Gastroesophageal sphincter (tissue), 3 donors: ENCODE results near the gene RPA1.

ENCODE experiments used
- EP300 ChIP-seq: sonication (generic); formaldehyde crosslinking; IDR thresholded peaks from one replicate; pipeline ENCODE4 v1.6.1; 2017; ENCODE audit warnings: antibody characterized with exemption, mild to moderate bottlenecking
- POLR2A ChIP-seq, 2 donors: fragments of 450-650 bp; IDR thresholded peaks; one replicate each; pipeline ENCODE4 v1.6.1; 2017; ENCODE audit warnings: antibody characterized with exemption in 2 of 2, mild to moderate bottlenecking in 2 of 2, moderate library complexity in 1 of 2
- POLR2AphosphoS5 ChIP-seq: sonication (generic); formaldehyde crosslinking; IDR thresholded peaks from one replicate; pipeline ENCODE4 v1.6.1; 2017; ENCODE audit warnings: antibody characterized with exemption
- TF ChIP-seq, protein P1 (sequence below), 4 experiments: fragments of 200-600 bp in 2 of 4; fragments of 450-650 bp in 2 of 4; sonication (generic) in 1 of 4; IDR thresholded peaks; one replicate each; pipeline ENCODE4 v1.5.1; 2017 to 2019; ENCODE audit warnings: antibody characterized with exemption in 4 of 4, mild to moderate bottlenecking in 2 of 4, moderate library complexity in 2 of 4

DNA sequence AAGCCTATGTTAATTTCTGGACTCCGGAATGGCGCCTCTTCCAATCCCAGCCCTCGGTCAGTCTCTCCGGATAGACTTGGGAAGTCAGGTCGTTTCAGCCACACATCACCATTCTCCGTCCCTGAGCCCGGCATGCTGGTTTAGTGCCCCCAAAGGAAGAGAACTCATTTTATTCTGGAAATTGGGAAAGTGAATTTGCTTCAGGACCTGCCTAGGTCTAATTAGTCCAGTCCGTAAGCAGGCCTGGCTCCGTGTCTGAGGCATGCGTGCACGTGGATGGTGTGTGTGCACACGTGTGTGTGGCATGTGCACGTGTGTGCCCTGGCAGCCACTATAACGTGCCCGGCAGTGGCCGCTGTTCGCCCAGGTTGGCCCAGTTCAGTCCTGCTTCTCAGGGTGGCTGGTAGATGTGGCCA, 77.4 kb downstream of the RPA1 start:
- TF ChIP-seq POLR2A (IDR thresholded peaks at IDR 0.05): no peak
- TF ChIP-seq, protein P1, sequence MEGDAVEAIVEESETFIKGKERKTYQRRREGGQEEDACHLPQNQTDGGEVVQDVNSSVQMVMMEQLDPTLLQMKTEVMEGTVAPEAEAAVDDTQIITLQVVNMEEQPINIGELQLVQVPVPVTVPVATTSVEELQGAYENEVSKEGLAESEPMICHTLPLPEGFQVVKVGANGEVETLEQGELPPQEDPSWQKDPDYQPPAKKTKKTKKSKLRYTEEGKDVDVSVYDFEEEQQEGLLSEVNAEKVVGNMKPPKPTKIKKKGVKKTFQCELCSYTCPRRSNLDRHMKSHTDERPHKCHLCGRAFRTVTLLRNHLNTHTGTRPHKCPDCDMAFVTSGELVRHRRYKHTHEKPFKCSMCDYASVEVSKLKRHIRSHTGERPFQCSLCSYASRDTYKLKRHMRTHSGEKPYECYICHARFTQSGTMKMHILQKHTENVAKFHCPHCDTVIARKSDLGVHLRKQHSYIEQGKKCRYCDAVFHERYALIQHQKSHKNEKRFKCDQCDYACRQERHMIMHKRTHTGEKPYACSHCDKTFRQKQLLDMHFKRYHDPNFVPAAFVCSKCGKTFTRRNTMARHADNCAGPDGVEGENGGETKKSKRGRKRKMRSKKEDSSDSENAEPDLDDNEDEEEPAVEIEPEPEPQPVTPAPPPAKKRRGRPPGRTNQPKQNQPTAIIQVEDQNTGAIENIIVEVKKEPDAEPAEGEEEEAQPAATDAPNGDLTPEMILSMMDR (IDR thresholded peaks at IDR 0.05): no peak
- no peak for TF ChIP-seq POLR2AphosphoS5
- TF ChIP-seq EP300: no peak
